A549 (cell line): Measurements from ENCODE around the gene CMTM3. TPM values are rescaled to one million over a fixed set of nuclear protein-coding genes. Genes with fewer than 3 reads are reported as not detected.

Experiments used
- BHLHE40 ChIP-seq: IDR thresholded peaks from 2 replicates; pipeline ENCODE4 v1.6.1; 2012; ENCODE audit warnings: low read depth, low read length, inconsistent platforms
- CBX2 ChIP-seq: fragments of 200-600 bp; sonication (generic); IDR thresholded peaks from 2 replicates; pipeline ENCODE4 v1.6.1; 2016; ENCODE audit warnings: low read depth, mild to moderate bottlenecking, borderline replicate concordance
- CEBPB ChIP-seq, 2 experiments: fragments of >200 bp in 1 of 2; sonication (Bioruptor Twin) in 1 of 2; formaldehyde crosslinking in 1 of 2; IDR thresholded peaks; 2 replicates each; pipeline ENCODE4 v1.6.1; 2012 to 2016
- CHD2 ChIP-seq: fragments of 150-350 bp; IDR thresholded peaks from 2 replicates; pipeline ENCODE4 v1.6.1; 2014; ENCODE audit warnings: low read length; ENCODE audit not compliant: partially characterized antibody
- CHD4 ChIP-seq: fragments of 200-600 bp; sonication (generic); IDR thresholded peaks from 2 replicates; pipeline ENCODE4 v1.6.1; 2016; ENCODE audit warnings: antibody characterized with exemption, mild to moderate bottlenecking, borderline replicate concordance
- ESRRA ChIP-seq: fragments of 150-350 bp; IDR thresholded peaks from 2 replicates; pipeline ENCODE4 v1.6.1; 2014; ENCODE audit warnings: mild to moderate bottlenecking, low read length, borderline replicate concordance
- FOSB ChIP-seq: fragments of 250-450 bp; sonication (Bioruptor Pico); IDR thresholded peaks from 2 replicates; pipeline ENCODE4 v1.5.0; 2020; ENCODE audit warnings: mild to moderate bottlenecking, moderate library complexity
- FOSL2 ChIP-seq, 2 experiments: fragments of 450-650 bp in 1 of 2; fragments of >200 bp in 1 of 2; sonication (Bioruptor Twin) in 1 of 2; formaldehyde crosslinking; IDR thresholded peaks; 2 replicates each; pipeline versions ENCODE4 v1.5.0 to v1.6.1; 2016 to 2020; ENCODE audit warnings: mild to moderate bottlenecking in 1 of 2, moderate library complexity in 1 of 2
- FOXS1 ChIP-seq: fragments of 250-450 bp; sonication (Bioruptor Pico); IDR thresholded peaks from 2 replicates; pipeline ENCODE4 v1.5.0; 2020; ENCODE audit warnings: mild to moderate bottlenecking, moderate library complexity
- GATA3 ChIP-seq: IDR thresholded peaks from 2 replicates; pipeline ENCODE4 v1.6.1; 2012; ENCODE audit warnings: borderline replicate concordance
- HEYL ChIP-seq: fragments of 250-450 bp; sonication (Bioruptor Pico); IDR thresholded peaks from 2 replicates; pipeline ENCODE4 v1.8.0; 2021; ENCODE audit warnings: mild to moderate bottlenecking, moderate library complexity
- HOXB5 ChIP-seq: fragments of 250-450 bp; sonication (Bioruptor Pico); IDR thresholded peaks from 2 replicates; pipeline ENCODE4 v1.5.0; 2020; ENCODE audit warnings: mild to moderate bottlenecking, moderate library complexity
- KDM5A ChIP-seq: fragments of 200-600 bp; sonication (generic); IDR thresholded peaks from 2 replicates; pipeline ENCODE4 v1.6.1; 2016; ENCODE audit warnings: antibody characterized with exemption, mild to moderate bottlenecking
- NPAS2 ChIP-seq: fragments of 250-450 bp; sonication (Bioruptor Pico); IDR thresholded peaks from 2 replicates; pipeline ENCODE4 v1.8.0; 2022; ENCODE audit warnings: mild to moderate bottlenecking, moderate library complexity, borderline replicate concordance
- NR3C1 ChIP-seq: fragments of >200 bp; sonication (Bioruptor Twin); formaldehyde crosslinking; IDR thresholded peaks from 3 replicates; pipeline ENCODE4 v1.6.1; 2017
- PHF8 ChIP-seq: fragments of 200-600 bp; sonication (generic); IDR thresholded peaks from 2 replicates; pipeline ENCODE4 v1.6.1; 2016; ENCODE audit warnings: low read depth, mild to moderate bottlenecking, antibody characterized with exemption, moderate library complexity, borderline replicate concordance
- POLR2AphosphoS2 ChIP-seq: conservative IDR thresholded peaks from 2 replicates; pipeline ENCODE4 v1.6.1; 2012; ENCODE audit warnings: low read length, improper control_type of control experiment, inconsistent platforms
- RAD21 ChIP-seq, 2 experiments: fragments of >200 bp in 1 of 2; sonication (Bioruptor Twin) in 1 of 2; formaldehyde crosslinking in 1 of 2; IDR thresholded peaks in 1 of 2; conservative IDR thresholded peaks in 1 of 2; 2 replicates in 1 of 2; 3 replicates in 1 of 2; pipeline ENCODE4 v1.6.1; 2012 to 2018; ENCODE audit warnings: inconsistent platforms in 1 of 2
- RCOR1 ChIP-seq: fragments of 150-350 bp; IDR thresholded peaks from 2 replicates; pipeline ENCODE4 v1.6.1; 2014; ENCODE audit warnings: antibody characterized with exemption, low read length, low read depth
- RFX5 ChIP-seq: fragments of 450-650 bp; IDR thresholded peaks from 2 replicates; pipeline ENCODE4 v1.7.1; 2014; ENCODE audit warnings: antibody characterized with exemption, mild to moderate bottlenecking, moderate library complexity
- RNF2 ChIP-seq: fragments of 200-600 bp; sonication (generic); IDR thresholded peaks from 2 replicates; pipeline ENCODE4 v1.6.1; 2016; ENCODE audit warnings: low read depth, mild to moderate bottlenecking, antibody characterized with exemption, moderate library complexity, borderline replicate concordance
- SMC3 ChIP-seq: fragments of >200 bp; sonication (Bioruptor Twin); formaldehyde crosslinking; IDR thresholded peaks from 3 replicates; pipeline ENCODE4 v1.6.1; 2018; ENCODE audit warnings: inconsistent platforms
- SREBF2 ChIP-seq: fragments of 450-650 bp; IDR thresholded peaks from 2 replicates; pipeline ENCODE4 v1.6.1; 2014; ENCODE audit warnings: mild to moderate bottlenecking, moderate library complexity
- TFCP2L1 ChIP-seq: fragments of 250-450 bp; sonication (Bioruptor Pico); IDR thresholded peaks from 2 replicates; pipeline ENCODE4 v1.5.0; 2021; ENCODE audit warnings: mild to moderate bottlenecking
- ZNF302 ChIP-seq: fragments of 250-450 bp; sonication (Bioruptor Pico); IDR thresholded peaks from 2 replicates; pipeline ENCODE4 v1.9.0; 2021; ENCODE audit warnings: inconsistent platforms, mild to moderate bottlenecking, moderate library complexity
- polyA plus RNA-seq, 4 experiments: library from polyadenylated mRNA; depleted of rRNA in 3 of 4; stranded (reverse); fragments of >200 nt; fragmentation: RNase III in 1 of 4; extraction: RNeasy Plus Mini Kit Qiagen cat#74134 plus additional on column Dnase treatment in 1 of 4; gene quantifications; 2 replicates in 3 of 4; 3 replicates in 1 of 4; pipeline ENCODE4 v1.2.3, GENCODE V29; 2011 to 2017
- TF ChIP-seq, protein P1 (sequence below): fragments of 450-650 bp; IDR thresholded peaks from 2 replicates; pipeline ENCODE4 v1.6.1; 2014; ENCODE audit warnings: antibody characterized with exemption
- TF ChIP-seq, protein P2 (sequence below): IDR thresholded peaks from 2 replicates; pipeline ENCODE4 v1.6.1; 2012
- TF ChIP-seq, protein P3 (sequence below): IDR thresholded peaks from 2 replicates; pipeline ENCODE4 v1.6.1; 2012; ENCODE audit warnings: low read depth, borderline replicate concordance
- TF ChIP-seq, protein P4 (sequence below): fragments of 200-600 bp; sonication (generic); IDR thresholded peaks from 2 replicates; pipeline ENCODE4 v1.6.1; 2016; ENCODE audit warnings: antibody characterized with exemption, mild to moderate bottlenecking, moderate library complexity
- TF ChIP-seq, protein P5 (sequence below): fragments of >200 bp; sonication (Bioruptor Twin); formaldehyde crosslinking; IDR thresholded peaks from 3 replicates; pipeline ENCODE4 v1.5.1; 2016
- TF ChIP-seq, protein P6 (sequence below): fragments of 250-450 bp; sonication (Bioruptor Pico); IDR thresholded peaks from 2 replicates; pipeline ENCODE4 v1.5.0; 2020; ENCODE audit warnings: low read depth, mild to moderate bottlenecking, moderate library complexity
- TF ChIP-seq, protein P7 (sequence below): fragments of 150-350 bp; IDR thresholded peaks from 2 replicates; pipeline ENCODE4 v1.6.1; 2014; ENCODE audit warnings: low read depth, mild to moderate bottlenecking, low read length

The CMTM3 gene
- polyA plus RNA-seq, 2 of the 4 experiments (the other 2 are of a cell fraction) = 36.0 to 36.1 TPM

DNA sequence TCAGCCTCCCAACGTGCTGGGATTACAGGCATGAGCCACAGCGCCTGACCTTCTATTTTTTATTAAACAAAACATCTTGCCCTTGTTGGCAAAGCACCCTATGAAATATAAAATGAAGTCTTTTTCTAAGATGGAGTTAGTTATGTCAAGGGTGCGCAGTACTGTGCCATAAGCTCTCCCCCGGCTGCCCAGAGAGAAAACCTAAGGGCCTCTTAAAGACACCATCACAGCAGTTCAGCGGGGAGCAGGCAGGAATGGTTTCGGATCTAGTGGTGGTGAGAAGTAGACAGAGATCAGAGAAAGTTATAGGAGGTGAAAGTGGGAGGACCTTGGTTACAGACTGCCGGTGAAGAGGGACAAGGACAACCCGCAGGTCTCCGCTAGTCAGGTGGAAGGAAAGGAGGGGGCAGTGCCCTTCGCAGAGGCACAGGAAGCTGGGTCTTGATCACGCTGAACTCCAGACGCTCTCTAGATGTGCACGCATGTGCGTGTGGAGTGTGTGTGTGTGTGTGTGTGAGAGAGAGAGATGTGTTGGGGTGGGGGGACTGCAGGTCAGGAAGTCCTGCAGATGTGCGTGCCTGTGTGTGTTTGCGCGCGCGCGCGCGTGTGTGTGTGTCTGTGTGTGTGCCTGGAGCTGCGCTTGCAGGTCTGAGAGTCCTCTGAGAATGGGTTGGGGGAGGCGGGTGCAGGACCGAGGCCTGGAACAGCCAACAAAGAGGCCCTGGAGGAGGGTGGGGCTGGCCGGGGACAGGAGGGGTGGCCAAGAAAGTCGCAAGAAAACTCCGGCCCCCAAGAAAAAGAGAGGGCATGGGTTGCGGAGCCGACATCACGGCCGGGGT, 748 bp upstream of the CMTM3 start (continued):
- TF ChIP-seq, protein P1, sequence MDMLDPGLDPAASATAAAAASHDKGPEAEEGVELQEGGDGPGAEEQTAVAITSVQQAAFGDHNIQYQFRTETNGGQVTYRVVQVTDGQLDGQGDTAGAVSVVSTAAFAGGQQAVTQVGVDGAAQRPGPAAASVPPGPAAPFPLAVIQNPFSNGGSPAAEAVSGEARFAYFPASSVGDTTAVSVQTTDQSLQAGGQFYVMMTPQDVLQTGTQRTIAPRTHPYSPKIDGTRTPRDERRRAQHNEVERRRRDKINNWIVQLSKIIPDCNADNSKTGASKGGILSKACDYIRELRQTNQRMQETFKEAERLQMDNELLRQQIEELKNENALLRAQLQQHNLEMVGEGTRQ = no peak
- no peak for TF ChIP-seq TFCP2L1 (CRISPR knock-in tag)
- no peak for TF ChIP-seq SREBF2
- TF ChIP-seq POLR2AphosphoS2 = no peak
- no peak for TF ChIP-seq FOSB (CRISPR knock-in tag)
- TF ChIP-seq, protein P2, sequence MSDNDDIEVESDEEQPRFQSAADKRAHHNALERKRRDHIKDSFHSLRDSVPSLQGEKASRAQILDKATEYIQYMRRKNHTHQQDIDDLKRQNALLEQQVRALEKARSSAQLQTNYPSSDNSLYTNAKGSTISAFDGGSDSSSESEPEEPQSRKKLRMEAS = peak; percentile 78
- TF ChIP-seq SMC3 = no peak
- no peak for TF ChIP-seq RAD21 (conservative IDR thresholded peaks at IDR 0.05 in 1 of 2, IDR thresholded peaks at IDR 0.05 in 1 of 2)
- TF ChIP-seq, protein P3, sequence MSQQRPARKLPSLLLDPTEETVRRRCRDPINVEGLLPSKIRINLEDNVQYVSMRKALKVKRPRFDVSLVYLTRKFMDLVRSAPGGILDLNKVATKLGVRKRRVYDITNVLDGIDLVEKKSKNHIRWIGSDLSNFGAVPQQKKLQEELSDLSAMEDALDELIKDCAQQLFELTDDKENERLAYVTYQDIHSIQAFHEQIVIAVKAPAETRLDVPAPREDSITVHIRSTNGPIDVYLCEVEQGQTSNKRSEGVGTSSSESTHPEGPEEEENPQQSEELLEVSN = no peak
- TF ChIP-seq ZNF302 (CRISPR knock-in tag) = peak; percentile 92
- no peak for TF ChIP-seq KDM5A
- TF ChIP-seq, protein P4, sequence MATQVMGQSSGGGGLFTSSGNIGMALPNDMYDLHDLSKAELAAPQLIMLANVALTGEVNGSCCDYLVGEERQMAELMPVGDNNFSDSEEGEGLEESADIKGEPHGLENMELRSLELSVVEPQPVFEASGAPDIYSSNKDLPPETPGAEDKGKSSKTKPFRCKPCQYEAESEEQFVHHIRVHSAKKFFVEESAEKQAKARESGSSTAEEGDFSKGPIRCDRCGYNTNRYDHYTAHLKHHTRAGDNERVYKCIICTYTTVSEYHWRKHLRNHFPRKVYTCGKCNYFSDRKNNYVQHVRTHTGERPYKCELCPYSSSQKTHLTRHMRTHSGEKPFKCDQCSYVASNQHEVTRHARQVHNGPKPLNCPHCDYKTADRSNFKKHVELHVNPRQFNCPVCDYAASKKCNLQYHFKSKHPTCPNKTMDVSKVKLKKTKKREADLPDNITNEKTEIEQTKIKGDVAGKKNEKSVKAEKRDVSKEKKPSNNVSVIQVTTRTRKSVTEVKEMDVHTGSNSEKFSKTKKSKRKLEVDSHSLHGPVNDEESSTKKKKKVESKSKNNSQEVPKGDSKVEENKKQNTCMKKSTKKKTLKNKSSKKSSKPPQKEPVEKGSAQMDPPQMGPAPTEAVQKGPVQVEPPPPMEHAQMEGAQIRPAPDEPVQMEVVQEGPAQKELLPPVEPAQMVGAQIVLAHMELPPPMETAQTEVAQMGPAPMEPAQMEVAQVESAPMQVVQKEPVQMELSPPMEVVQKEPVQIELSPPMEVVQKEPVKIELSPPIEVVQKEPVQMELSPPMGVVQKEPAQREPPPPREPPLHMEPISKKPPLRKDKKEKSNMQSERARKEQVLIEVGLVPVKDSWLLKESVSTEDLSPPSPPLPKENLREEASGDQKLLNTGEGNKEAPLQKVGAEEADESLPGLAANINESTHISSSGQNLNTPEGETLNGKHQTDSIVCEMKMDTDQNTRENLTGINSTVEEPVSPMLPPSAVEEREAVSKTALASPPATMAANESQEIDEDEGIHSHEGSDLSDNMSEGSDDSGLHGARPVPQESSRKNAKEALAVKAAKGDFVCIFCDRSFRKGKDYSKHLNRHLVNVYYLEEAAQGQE = no peak
- TF ChIP-seq FOSL2 (IDR thresholded peaks at IDR 0.05) = no peak
- no peak for TF ChIP-seq FOSL2 (CRISPR knock-in tag; IDR thresholded peaks at IDR 0.05)
- TF ChIP-seq NPAS2 = no peak
- peak; percentile 82; the same call in 1 of the 2 replicates for TF ChIP-seq FOXS1 (CRISPR knock-in tag)
- peak; percentile 86; the same call in 1 of the 2 replicates for TF ChIP-seq HEYL
- TF ChIP-seq RFX5 = no peak
- no peak for TF ChIP-seq GATA3
- peak; percentile 81; the same call in 1 of the 2 replicates for TF ChIP-seq HOXB5 (CRISPR knock-in tag)
- TF ChIP-seq CHD4 = no peak
- TF ChIP-seq CEBPB (IDR thresholded peaks at IDR 0.05) = no peak
- TF ChIP-seq, protein P5, sequence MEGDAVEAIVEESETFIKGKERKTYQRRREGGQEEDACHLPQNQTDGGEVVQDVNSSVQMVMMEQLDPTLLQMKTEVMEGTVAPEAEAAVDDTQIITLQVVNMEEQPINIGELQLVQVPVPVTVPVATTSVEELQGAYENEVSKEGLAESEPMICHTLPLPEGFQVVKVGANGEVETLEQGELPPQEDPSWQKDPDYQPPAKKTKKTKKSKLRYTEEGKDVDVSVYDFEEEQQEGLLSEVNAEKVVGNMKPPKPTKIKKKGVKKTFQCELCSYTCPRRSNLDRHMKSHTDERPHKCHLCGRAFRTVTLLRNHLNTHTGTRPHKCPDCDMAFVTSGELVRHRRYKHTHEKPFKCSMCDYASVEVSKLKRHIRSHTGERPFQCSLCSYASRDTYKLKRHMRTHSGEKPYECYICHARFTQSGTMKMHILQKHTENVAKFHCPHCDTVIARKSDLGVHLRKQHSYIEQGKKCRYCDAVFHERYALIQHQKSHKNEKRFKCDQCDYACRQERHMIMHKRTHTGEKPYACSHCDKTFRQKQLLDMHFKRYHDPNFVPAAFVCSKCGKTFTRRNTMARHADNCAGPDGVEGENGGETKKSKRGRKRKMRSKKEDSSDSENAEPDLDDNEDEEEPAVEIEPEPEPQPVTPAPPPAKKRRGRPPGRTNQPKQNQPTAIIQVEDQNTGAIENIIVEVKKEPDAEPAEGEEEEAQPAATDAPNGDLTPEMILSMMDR = no peak
- TF ChIP-seq, protein P6, sequence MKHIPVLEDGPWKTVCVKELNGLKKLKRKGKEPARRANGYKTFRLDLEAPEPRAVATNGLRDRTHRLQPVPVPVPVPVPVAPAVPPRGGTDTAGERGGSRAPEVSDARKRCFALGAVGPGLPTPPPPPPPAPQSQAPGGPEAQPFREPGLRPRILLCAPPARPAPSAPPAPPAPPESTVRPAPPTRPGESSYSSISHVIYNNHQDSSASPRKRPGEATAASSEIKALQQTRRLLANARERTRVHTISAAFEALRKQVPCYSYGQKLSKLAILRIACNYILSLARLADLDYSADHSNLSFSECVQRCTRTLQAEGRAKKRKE (CRISPR knock-in tag) = peak; percentile 93
- TF ChIP-seq ESRRA = no peak
- TF ChIP-seq CHD2 = no peak
- TF ChIP-seq, protein P7, sequence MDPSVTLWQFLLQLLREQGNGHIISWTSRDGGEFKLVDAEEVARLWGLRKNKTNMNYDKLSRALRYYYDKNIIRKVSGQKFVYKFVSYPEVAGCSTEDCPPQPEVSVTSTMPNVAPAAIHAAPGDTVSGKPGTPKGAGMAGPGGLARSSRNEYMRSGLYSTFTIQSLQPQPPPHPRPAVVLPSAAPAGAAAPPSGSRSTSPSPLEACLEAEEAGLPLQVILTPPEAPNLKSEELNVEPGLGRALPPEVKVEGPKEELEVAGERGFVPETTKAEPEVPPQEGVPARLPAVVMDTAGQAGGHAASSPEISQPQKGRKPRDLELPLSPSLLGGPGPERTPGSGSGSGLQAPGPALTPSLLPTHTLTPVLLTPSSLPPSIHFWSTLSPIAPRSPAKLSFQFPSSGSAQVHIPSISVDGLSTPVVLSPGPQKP = no peak
- TF ChIP-seq RNF2 = no peak
- 0 out of 2 replicates have a peak, but pooled peaks have one; percentile 10 for TF ChIP-seq PHF8
- TF ChIP-seq BHLHE40 = no peak
- TF ChIP-seq RCOR1 = no peak
- no peak for TF ChIP-seq NR3C1
- TF ChIP-seq CBX2 = no peak
